Peyer's patch (tissue), 4 donors: ENCODE results near the gene SLC35F4.
"Not testable (repeated sequence)": the region's sequence is repeated elsewhere in the genome, so short reads cannot be mapped to it uniquely, and the experiment has no call there.

Experiments used
- CTCF ChIP-seq, 6 experiments: fragments of 450-650 bp in 4 of 6; fragments of 200-600 bp in 2 of 6; sonication (generic) in 1 of 6; IDR thresholded peaks; one replicate each; pipeline ENCODE4 v1.5.1; 2017 to 2019; ENCODE audit warnings: antibody characterized with exemption in 6 of 6, mild to moderate bottlenecking in 3 of 6, moderate library complexity in 1 of 6
- POLR2A ChIP-seq, 2 donors: fragments of 450-650 bp; IDR thresholded peaks; one replicate each; pipeline ENCODE4 v1.5.1; 2017; ENCODE audit warnings: antibody characterized with exemption in 2 of 2, mild to moderate bottlenecking in 2 of 2, moderate library complexity in 2 of 2

- not testable (repeated sequence) for TF ChIP-seq POLR2A, CTCF (IDR thresholded peaks at IDR 0.05)
Observed at GRCh38 chr14:57722141-57722540, 143.8 kb downstream of the SLC35F4 start.
